NCI-H187 treated with DMSO at 0.1 percent for 48 hours (cell line): Measurements from ENCODE around the gene KCNJ6.
"Not testable (repeated sequence)": the region's sequence is repeated elsewhere in the genome, so short reads cannot be mapped to it uniquely, and the experiment has no call there.

ENCODE experiments used
- DNase-seq: peaks from one replicate; lab custom pipeline; 2025; lab: John Stamatoyannopoulos, UW

The KCNJ6 gene

DNA sequence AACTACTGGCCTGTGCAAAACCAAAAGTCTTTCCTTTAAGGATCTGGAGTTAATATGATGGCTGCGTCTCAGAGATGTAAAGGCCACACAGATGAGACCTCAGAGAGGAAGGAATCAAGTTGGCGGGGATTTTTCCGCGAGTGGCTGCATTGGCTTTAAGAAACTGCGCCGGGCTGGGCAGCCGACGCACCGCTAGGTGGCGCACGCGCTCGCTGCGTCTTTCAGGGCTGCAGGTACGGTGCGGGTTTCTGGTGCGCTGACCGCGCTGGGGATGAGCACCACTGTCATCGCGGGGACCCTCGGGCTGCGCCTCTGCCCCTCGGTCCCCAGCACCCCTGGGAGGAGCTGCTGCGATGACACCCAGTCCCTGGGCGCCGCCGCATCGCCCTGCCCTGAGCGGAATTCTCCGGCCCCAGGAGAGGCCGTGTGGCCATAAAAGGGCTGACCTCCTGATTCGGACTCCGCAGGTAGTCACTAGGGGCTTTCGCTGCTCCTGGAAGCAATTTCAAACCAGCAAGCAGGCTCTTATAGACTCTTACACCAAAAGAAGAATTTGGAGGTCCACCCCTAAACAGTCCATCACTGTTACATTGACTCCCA, 241.0 kb downstream of the KCNJ6 start:
- DNase-seq = no peak

- DNase-seq = no peak
Observed at GRCh38 chr21:37673801-37674575, 242.3 kb downstream of the KCNJ6 start.

GRCh38 chr21:37671381-37671780, 244.9 kb downstream of the KCNJ6 start:
- no peak for DNase-seq

DNA sequence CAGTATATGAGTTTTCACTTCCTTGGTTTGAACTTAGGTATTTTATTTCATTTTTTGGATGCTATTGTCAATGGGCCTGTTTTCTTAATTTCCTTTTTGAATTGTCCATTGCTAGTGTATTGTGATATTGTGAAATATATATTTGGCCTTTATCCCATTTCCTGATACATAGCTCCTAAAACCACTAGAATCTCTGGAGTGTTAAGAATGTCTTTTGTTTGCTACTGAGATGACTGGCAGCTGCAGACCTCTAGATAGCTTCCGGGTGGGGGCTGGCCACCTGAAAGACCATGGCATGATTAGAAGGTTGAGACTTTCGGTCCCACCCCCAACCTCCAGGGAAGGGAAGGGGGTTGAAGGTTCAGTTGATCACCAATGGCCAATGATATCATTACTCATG, 245.4 kb downstream of the KCNJ6 start:
- no peak for DNase-seq

DNA sequence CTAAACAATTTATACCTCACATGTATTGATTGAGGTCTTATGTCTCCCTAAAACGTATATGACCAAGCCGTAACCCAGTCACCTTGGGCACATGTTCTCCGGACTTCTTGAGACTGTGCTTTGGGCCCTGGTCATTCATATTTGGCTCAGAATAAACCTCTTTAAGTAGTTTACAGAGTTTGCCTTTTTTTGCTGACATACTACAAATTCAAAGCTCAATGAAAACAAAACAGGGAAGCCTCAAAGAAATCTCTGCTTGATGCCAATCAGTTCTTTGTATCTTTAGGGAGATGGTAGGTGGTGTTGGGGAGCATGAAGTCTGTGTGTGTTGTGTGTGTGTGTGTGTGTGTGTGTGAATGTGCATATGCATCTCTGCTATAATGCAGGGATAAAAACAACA, 247.0 kb downstream of the KCNJ6 start:
- DNase-seq = no peak

DNA sequence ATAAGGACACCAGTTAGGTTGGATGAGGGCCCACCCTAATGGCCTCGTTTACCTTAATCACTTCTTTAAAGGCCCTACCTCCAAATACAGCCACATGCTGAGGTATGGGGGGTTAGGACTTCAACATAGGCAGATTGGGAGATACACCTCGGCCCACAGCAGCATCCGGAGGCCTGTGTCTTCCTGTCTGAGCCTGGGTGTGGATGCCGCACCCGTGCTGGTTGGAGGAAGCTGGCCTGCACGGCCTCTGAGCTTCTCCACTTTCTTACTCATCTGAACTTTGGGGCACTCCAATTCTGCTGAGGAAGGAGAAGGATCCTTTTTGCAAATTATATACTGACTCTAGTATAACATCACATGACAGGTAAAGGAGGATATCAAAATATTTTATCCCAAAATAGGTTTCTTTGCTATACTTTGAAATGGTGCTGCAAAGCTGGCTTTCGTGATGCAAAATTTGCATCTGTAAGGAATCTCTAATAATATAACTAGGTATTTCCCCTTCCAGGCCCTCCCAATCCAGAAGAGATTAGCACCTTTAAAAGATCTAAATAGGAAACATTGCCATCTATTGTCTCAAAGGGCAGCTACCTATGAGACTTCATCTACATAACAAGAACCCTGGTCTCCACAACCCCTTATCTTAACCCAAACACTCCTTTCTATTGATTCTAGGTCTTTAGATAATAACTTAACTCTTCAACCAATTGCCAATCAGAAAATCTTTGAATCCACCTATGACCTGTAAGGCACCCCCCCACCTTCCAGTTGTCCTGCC, 247.6 kb downstream of the KCNJ6 start:
- no peak for DNase-seq

GRCh38 chr21:37667380-37667779, 248.9 kb downstream of the KCNJ6 start:
- no peak for DNase-seq

GRCh38 chr21:37665230-37666024, 250.8 kb downstream of the KCNJ6 start:
- DNase-seq = no peak

DNA sequence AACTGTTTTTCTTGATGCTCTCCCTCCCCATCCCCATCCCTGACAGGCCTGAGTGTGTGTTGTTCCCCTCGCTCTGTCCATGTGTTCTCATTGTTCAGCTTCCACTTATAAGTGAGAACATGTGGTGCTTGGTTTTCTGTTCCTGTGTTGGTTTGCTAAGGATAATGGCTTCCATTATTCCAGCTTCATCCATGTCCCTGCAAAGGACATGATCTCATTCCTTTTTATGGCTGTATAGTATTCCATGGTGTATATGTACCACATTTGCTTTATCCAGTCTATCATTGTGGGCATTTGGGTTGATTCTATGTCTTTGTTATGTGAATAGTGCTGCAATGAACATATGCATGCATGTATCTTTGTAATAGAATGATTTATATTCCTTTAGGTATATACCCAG, 254.0 kb downstream of the KCNJ6 start:
- DNase-seq = not testable (repeated sequence)

GRCh38 chr21:37660709-37661108, 255.5 kb downstream of the KCNJ6 start:
- DNase-seq = no peak

DNA sequence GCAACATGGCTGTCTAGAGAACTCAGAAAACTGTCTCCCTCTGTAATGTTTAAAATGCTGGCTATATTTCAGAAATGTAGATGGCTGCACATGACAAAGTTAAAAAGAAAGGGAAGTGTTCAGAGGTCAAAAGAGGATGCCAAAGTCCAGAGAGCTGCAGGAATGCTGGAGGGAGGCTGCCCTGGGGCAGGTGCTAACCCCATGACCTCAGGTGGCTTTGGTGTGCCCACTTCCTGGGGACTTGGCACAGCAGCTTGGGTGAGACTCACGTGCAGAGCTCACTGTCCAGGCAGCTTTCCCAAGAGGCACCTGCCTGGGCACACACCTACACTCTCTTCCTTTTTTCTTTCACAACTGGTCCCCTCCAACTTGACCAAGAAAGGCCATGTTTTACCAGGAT, 256.4 kb downstream of the KCNJ6 start:
- no peak for DNase-seq

DNA sequence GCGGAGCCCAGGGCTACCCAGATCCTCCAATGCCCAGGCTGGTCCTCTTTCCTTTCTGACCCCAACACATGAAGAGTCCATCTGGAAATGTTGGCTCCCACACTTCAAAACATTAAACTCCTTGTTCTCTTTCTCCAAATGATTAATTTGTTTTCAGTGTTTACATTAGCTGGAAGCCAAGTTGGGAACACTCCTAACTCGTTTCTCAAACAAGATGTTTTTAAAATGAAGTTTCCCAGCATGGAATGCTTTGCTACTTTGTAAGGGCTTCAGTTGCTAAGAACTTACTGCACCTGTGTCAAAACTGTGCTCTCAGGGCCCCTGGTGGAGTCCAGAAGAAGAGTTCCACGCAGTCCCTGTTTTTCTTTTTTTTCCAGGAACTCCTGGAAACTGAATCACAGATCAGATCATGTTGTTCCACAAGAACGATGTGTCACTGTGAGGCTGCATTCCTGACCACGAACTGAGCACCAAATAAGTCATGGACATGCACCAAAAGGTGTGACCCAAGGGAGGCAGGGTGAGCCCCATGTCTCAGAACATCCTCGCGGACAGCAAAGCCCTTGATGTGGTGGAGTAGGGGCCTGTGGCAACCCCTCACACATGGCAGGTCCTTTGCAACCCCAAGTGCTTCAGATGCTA, 257.3 kb downstream of the KCNJ6 start:
- no peak for DNase-seq

DNA sequence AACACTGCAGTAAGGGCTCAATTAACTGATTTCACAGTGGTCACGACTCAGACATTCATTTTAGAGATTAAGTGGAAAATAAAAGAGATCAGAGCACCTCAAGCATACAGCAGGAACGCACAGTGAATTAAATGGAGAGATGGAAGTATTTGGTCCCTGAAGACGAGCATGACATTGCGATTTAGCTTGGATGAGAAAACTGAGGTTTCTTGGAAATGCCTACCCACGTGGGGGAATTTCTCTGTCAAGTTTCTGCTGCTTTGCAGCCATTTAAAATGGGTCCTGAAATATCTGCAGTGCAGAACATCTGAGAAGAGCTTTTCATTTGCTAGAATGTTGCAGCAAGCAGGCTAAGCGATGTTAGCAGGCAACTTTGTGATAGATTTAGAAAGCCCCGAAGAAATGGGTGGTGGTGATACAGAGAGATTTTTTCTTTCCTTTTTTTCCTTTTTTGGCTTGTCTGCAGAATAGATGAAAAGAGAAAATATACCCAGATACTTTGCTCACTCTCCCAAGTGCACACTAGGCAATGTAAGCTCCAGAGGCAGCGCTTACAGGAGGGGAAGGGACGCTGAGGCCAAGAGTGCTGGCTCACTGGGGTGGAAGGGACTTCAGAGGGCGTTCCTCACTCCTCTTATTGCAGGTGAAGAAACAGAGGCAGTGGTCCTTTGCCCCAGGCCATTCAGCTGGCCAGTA, 258.0 kb downstream of the KCNJ6 start:
- no peak for DNase-seq

- no peak for DNase-seq
Observed at GRCh38 chr21:37656899-37657298, 259.4 kb downstream of the KCNJ6 start.

GRCh38 chr21:37655611-37656300, 260.5 kb downstream of the KCNJ6 start:
- DNase-seq = no peak

GRCh38 chr21:37654596-37654995, 261.7 kb downstream of the KCNJ6 start:
- no peak for DNase-seq

DNA sequence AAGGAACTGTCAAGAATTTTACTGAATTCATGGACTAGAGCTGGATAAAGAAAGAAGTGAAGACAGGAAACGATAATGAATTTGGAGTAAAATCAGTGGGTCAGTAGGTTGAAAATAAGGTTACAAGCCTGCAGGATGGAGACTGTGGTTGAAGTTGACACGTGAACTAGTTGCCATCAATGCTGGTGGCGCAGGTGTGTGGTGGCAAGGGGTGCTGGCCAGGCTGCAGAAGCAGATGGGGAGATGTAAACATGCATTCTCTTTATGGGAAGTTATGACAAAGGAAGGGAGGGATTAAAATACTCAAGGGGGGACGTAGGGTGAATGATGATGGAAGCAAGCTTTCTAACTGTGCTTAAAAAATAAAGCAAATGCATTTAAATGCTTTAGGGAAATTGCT, 263.1 kb downstream of the KCNJ6 start:
- DNase-seq = no peak

DNA sequence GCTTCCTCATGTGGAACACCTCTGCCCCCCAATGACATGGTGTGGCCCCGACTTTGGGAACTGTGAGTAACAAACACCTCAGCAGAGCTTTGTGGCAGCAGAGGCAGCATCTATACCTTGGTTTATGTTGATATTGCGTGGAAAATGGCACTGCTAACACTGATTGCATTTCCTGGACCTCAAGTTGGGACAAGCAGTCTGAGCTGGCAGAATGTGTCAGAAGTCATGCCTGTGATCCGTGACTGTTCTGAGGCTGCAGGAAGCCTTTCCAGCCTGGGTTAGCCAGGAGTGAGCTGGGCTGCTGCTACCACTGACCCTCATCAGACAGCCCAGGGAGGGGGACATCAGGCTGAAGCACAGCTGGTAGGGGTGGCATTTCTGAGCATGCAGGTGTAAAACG, 268.5 kb downstream of the KCNJ6 start:
- DNase-seq = no peak

GRCh38 chr21:37646761-37647160, 269.5 kb downstream of the KCNJ6 start:
- not testable (repeated sequence) for DNase-seq

DNA sequence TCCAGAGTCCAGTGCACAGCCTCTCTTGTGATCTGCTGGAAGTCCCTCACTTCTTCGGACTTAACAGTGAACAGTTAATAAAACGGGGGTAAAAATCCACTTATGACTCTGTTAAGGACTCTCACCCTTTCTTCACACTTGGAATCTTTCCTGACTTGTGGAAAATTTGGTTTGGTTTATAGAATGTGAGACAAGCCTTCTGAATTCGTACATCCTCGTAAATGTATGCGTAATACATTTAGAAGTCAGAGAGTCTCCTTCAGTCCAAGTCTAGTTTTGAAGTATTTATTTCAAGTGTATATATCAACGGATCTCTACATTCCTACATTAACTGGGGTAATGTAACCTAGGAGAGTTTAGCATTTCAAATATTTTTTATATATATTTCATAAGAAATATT, 270.4 kb downstream of the KCNJ6 start:
- DNase-seq = no peak

DNA sequence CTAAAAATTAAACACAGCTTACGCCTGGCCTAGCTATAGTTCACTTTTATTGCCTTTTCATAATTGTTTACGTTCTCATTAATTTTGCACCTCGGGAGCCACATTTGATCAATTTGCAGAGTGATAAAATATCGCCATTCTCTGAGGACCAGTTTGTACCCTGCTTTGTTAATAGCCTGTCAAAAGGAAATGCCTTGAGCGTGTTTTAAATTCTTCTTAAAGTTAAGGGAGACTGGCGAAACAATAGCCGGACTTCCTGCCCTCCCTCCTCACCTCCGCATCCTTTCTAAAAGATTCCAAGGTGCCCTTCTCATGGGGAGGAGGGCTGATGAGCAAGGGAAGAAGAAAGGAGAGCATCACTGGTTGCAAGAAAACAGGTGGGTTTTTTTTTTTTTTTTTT, 271.6 kb downstream of the KCNJ6 start:
- DNase-seq = no peak
